Measurements from ENCODE around the gene ALDH9A1. TPM values are rescaled to one million over a fixed set of nuclear protein-coding genes. Genes with fewer than 3 reads are reported as not detected.

Gene ALDH9A1
- total RNA-seq, 4 donors from 2014 or later, result 66.5 to 176 (median 131) TPM

GRCh38 chr1:165699577-165699976, 1.2 kb upstream of the ALDH9A1 start:
- TF ChIP-seq CTCF (IDR thresholded peaks at IDR 0.05), result no peak
- DNase-seq (ENCODE audit: low spot score) (no peak), ATAC-seq (ENCODE audit: low FRiP score) (no peak)

- no peak for DNase-seq (ENCODE audit: low spot score)
- ATAC-seq (ENCODE audit: low FRiP score), result no peak
- no peak for TF ChIP-seq CTCF (IDR thresholded peaks at IDR 0.05)
These were observed 345 bp upstream of the ALDH9A1 start for GRCh38 chr1:165698761-165699052.

DNA sequence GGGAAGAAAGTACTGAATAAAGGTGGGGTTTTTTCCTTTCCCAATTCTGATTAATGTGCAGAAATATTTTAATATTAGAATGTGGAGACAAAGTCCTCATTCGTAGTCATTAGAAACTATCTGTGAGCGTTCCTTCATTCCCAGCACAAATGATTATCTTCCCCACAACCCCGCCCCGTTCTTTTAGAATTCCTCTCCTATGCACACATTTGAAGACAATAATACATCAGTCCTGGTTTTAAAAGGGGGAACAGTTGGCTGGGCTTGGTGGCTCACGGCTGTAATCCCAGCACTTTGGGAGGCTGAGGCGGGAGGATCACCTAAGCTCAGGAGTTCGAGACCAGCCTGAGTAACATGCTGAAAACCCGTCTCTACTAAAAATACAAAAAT, 876 bp downstream of the ALDH9A1 start:
- DNase-seq (ENCODE audit: low spot score), result no peak
- no peak for TF ChIP-seq CTCF (IDR thresholded peaks at IDR 0.05)
- ATAC-seq (ENCODE audit: low FRiP score), result no peak

DNA sequence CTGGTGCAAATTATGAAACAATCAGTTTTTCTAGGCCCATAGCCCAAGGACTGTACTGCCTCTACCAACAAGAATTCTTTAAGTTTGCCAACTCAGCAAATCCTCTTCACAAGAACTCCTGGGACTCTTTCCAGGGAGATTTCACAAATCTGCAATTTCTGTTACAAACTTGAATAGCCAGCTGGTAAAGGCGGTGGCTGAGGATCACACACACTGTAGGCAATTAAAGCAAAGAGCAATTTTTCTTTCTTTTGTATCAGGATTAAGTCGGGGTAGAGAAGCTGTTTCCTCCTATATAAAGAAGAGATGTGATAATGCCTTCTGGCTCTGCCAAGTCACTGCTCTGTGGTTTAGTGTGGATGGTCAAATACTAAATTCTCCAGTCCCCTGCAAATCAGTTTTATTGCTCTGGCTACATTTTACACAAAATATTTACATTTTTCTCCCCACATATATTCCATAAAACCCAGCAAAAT, 1.7 kb downstream of the ALDH9A1 start:
- no peak for TF ChIP-seq CTCF (IDR thresholded peaks at IDR 0.05)
- DNase-seq (ENCODE audit: low spot score) (no peak), ATAC-seq (ENCODE audit: low FRiP score) (peak; percentile 77)

GRCh38 chr1:165695031-165695430, 3.3 kb downstream of the ALDH9A1 start:
- no peak for TF ChIP-seq CTCF (IDR thresholded peaks at IDR 0.05)

GRCh38 chr1:165688046-165688445, 10.3 kb downstream of the ALDH9A1 start:
- ATAC-seq (ENCODE audit: low FRiP score), result no peak
- TF ChIP-seq CTCF (IDR thresholded peaks at IDR 0.05), result no peak

More at GRCh38 chr1:165695031-165695430, 3.3 kb downstream of the ALDH9A1 start:
- no peak for DNase-seq (ENCODE audit: low spot score)
- no peak for ATAC-seq (ENCODE audit: low FRiP score)

DNA sequence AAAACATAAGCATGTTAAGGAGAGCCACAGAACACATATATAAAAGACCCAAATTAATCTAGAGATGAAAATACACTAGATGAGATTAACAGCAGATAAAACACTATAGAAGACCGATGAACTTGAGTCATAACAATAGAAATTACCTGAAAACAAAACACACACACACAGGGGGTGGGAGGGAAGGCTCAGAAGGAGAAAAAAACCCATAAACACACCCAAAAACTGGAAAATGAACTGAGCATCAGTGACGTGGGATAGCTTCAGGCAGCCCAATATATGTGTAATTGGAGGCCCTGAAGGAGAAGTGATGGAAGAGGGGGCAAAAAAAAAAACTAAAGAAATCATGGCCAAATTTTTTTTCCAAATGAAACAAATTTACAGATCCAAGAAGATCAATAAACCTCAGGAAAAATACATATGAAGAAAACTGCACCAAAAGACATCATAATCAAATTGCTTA, 11.4 kb downstream of the ALDH9A1 start:
- DNase-seq (ENCODE audit: low spot score), result no peak
- no peak for TF ChIP-seq CTCF (IDR thresholded peaks at IDR 0.05)
- ATAC-seq (ENCODE audit: low FRiP score), result no peak

More at GRCh38 chr1:165688046-165688445, 10.3 kb downstream of the ALDH9A1 start:
- DNase-seq (ENCODE audit: low spot score), result no peak

Data from omental fat pad (tissue), 4 donors.